H1 (cell line): ENCODE data around the gene OVCA2.

Experiments
- ASH2L ChIP-seq: fragments of 200-600, 300-600 bp; sonication (generic); IDR thresholded peaks from one replicate; pipeline ENCODE4 v1.7.1; 2017; ENCODE audit warnings: low read length
- JUN ChIP-seq: IDR thresholded peaks from 2 replicates; pipeline ENCODE4 v1.6.1; 2011; ENCODE audit warnings: low read depth, mild to moderate bottlenecking, improper control_type of control experiment, low read length
- KDM1A ChIP-seq: fragments of 200-600, 300-600 bp; sonication (generic); IDR thresholded peaks from 2 replicates; pipeline ENCODE4 v1.7.1; 2016; ENCODE audit warnings: mild to moderate bottlenecking, low read length, borderline replicate concordance
- MAFK ChIP-seq: IDR thresholded peaks from 2 replicates; pipeline ENCODE4 v1.6.1; 2012; ENCODE audit warnings: low read depth, mild to moderate bottlenecking, improper control_type of control experiment, low read length
- MAX ChIP-seq: IDR thresholded peaks from 2 replicates; pipeline ENCODE4 v1.6.1; 2012; ENCODE audit warnings: inconsistent platforms
- RAD21 ChIP-seq, 2 experiments: IDR thresholded peaks in 1 of 2; conservative IDR thresholded peaks in 1 of 2; 2 replicates each; pipeline ENCODE4 v1.6.1; 2011; ENCODE audit warnings: low read depth in 2 of 2, low read length in 2 of 2, improper control_type of control experiment in 1 of 2, inconsistent platforms in 1 of 2, mild to moderate bottlenecking in 1 of 2, moderate library complexity in 1 of 2
- RFX5 ChIP-seq: IDR thresholded peaks from 2 replicates; pipeline ENCODE4 v1.6.1; 2011; ENCODE audit warnings: low read depth, low read length, improper control_type of control experiment, borderline replicate concordance
- SIRT6 ChIP-seq: IDR thresholded peaks from one replicate; pipeline ENCODE4 v1.7.1; 2012; ENCODE audit warnings: low read length, inconsistent platforms
- SP1 ChIP-seq: IDR thresholded peaks from 2 replicates; pipeline ENCODE4 v1.6.1; 2011; ENCODE audit warnings: low read depth, low read length
- SRF ChIP-seq: IDR thresholded peaks from 2 replicates; pipeline ENCODE4 v1.6.1; 2011; ENCODE audit warnings: mild to moderate bottlenecking, low read depth, low read length, moderate library complexity
- TEAD4 ChIP-seq: IDR thresholded peaks from 2 replicates; pipeline ENCODE4 v1.6.1; 2012; ENCODE audit warnings: low read depth, low read length, inconsistent platforms, mixed read lengths
- ZNF274 ChIP-seq: IDR thresholded peaks from 2 replicates; pipeline ENCODE4 v1.7.0; 2012; ENCODE audit warnings: low read length, borderline replicate concordance; ENCODE audit errors: extremely low read depth
- TF ChIP-seq, protein P1 (sequence below), 3 experiments: IDR thresholded peaks; 1 replicate in 2 of 3; 2 replicates in 1 of 3; pipeline versions ENCODE4 v1.5.1 to v1.6.1; 2011; ENCODE audit warnings: low read length in 3 of 3, mild to moderate bottlenecking in 3 of 3, inconsistent platforms in 2 of 3, low read depth in 1 of 3, moderate library complexity in 1 of 3; ENCODE audit not compliant: insufficient read depth in 1 of 3; ENCODE audit errors: control extremely low read depth in 1 of 3
- TF ChIP-seq, protein P2 (sequence below): IDR thresholded peaks from 2 replicates; pipeline ENCODE4 v1.6.1; 2011; ENCODE audit warnings: low read length, improper control_type of control experiment

GRCh38 chr17:2017274-2017941, 24.4 kb upstream of the OVCA2 start:
- TF ChIP-seq SRF (no peak), JUN (no peak), MAX (no peak), KDM1A (no peak), SP1 (no peak), RAD21 (IDR thresholded peaks at IDR 0.05 in 1 of 2, conservative IDR thresholded peaks at IDR 0.05 in 1 of 2; ENCODE audit: low read depth in 2 of 2, low read length in 2 of 2) (no peak), RFX5 (no peak), TEAD4 (no peak), SIRT6 (no peak), ZNF274 (no peak), MAFK (no peak), ASH2L (no peak)
- TF ChIP-seq, protein P1, sequence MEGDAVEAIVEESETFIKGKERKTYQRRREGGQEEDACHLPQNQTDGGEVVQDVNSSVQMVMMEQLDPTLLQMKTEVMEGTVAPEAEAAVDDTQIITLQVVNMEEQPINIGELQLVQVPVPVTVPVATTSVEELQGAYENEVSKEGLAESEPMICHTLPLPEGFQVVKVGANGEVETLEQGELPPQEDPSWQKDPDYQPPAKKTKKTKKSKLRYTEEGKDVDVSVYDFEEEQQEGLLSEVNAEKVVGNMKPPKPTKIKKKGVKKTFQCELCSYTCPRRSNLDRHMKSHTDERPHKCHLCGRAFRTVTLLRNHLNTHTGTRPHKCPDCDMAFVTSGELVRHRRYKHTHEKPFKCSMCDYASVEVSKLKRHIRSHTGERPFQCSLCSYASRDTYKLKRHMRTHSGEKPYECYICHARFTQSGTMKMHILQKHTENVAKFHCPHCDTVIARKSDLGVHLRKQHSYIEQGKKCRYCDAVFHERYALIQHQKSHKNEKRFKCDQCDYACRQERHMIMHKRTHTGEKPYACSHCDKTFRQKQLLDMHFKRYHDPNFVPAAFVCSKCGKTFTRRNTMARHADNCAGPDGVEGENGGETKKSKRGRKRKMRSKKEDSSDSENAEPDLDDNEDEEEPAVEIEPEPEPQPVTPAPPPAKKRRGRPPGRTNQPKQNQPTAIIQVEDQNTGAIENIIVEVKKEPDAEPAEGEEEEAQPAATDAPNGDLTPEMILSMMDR (IDR thresholded peaks at IDR 0.05; ENCODE audit: control extremely low read depth in 1 of 3, insufficient read depth in 1 of 3, low read depth in 1 of 3, low read length in 3 of 3), result no peak
- TF ChIP-seq, protein P2, sequence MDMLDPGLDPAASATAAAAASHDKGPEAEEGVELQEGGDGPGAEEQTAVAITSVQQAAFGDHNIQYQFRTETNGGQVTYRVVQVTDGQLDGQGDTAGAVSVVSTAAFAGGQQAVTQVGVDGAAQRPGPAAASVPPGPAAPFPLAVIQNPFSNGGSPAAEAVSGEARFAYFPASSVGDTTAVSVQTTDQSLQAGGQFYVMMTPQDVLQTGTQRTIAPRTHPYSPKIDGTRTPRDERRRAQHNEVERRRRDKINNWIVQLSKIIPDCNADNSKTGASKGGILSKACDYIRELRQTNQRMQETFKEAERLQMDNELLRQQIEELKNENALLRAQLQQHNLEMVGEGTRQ, result no peak
